ENCODE data around the gene GRIA2.

DNA sequence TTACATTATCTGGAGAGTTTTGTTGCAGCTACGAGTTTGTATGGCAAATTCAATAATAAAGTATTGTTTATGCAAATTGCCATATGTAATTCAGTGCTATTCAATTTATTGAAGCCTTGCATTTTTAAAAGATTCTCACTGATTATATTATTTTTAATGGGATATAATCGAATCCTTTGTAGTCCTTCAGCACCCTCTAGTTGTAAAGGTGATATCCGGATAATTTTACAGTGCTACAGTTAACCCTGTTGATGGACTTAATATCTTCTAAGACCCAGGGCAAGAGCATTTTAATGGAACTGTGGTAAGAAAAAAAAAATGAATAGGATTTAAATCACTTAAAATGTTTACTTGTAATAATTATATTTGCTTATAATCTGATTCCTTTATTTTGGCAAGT lies 48.5 kb upstream of the GRIA2 start:
- TF ChIP-seq, protein P1, sequence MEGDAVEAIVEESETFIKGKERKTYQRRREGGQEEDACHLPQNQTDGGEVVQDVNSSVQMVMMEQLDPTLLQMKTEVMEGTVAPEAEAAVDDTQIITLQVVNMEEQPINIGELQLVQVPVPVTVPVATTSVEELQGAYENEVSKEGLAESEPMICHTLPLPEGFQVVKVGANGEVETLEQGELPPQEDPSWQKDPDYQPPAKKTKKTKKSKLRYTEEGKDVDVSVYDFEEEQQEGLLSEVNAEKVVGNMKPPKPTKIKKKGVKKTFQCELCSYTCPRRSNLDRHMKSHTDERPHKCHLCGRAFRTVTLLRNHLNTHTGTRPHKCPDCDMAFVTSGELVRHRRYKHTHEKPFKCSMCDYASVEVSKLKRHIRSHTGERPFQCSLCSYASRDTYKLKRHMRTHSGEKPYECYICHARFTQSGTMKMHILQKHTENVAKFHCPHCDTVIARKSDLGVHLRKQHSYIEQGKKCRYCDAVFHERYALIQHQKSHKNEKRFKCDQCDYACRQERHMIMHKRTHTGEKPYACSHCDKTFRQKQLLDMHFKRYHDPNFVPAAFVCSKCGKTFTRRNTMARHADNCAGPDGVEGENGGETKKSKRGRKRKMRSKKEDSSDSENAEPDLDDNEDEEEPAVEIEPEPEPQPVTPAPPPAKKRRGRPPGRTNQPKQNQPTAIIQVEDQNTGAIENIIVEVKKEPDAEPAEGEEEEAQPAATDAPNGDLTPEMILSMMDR (IDR thresholded peaks at IDR 0.05), result no peak
- TF ChIP-seq POLR2A (IDR thresholded peaks at IDR 0.05), result no peak

All from esophagus squamous epithelium (tissue), 4 donors.